ENCODE measurements around the gene KCNQ5.

- TF ChIP-seq, protein P1, sequence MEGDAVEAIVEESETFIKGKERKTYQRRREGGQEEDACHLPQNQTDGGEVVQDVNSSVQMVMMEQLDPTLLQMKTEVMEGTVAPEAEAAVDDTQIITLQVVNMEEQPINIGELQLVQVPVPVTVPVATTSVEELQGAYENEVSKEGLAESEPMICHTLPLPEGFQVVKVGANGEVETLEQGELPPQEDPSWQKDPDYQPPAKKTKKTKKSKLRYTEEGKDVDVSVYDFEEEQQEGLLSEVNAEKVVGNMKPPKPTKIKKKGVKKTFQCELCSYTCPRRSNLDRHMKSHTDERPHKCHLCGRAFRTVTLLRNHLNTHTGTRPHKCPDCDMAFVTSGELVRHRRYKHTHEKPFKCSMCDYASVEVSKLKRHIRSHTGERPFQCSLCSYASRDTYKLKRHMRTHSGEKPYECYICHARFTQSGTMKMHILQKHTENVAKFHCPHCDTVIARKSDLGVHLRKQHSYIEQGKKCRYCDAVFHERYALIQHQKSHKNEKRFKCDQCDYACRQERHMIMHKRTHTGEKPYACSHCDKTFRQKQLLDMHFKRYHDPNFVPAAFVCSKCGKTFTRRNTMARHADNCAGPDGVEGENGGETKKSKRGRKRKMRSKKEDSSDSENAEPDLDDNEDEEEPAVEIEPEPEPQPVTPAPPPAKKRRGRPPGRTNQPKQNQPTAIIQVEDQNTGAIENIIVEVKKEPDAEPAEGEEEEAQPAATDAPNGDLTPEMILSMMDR (IDR thresholded peaks at IDR 0.05), result no peak
- no peak for TF ChIP-seq POLR2AphosphoS5 (IDR thresholded peaks at IDR 0.05)
Measured at GRCh38 chr6:73121421-73121993, 499.6 kb downstream of the KCNQ5 start.

Measured in suprapubic skin (tissue), 3 donors.